IgD-negative memory B cell (primary cell): Measurements from ENCODE around the gene AP1B1. TPM values are rescaled to one million over a fixed set of nuclear protein-coding genes. Genes with fewer than 3 reads are reported as not detected.

Experiments
- H3K27ac Mint-ChIP-seq, 3 donors: one replicate each; pipeline ENCODE4 v1.8.0; 2020 to 2022; ENCODE audit warnings: mild to moderate bottlenecking in 3 of 3, mixed read lengths in 3 of 3, moderate library complexity in 1 of 3
- H3K27me3 Mint-ChIP-seq: one replicate; pipeline ENCODE4 v1.8.0; 2021; ENCODE audit warnings: mixed read lengths
- H3K36me3 Mint-ChIP-seq: one replicate; pipeline ENCODE4 v1.8.0; 2020; ENCODE audit warnings: mild to moderate bottlenecking, mixed read lengths
- H3K4me1 Mint-ChIP-seq, 3 donors: one replicate each; pipeline ENCODE4 v1.8.0; 2020 to 2022; ENCODE audit warnings: mixed read lengths in 3 of 3, mild to moderate bottlenecking in 1 of 3
- H3K4me3 Mint-ChIP-seq, 4 donors: one replicate each; pipeline ENCODE4 v1.8.0; 2020 to 2022; ENCODE audit warnings: mild to moderate bottlenecking in 4 of 4, mixed read lengths in 4 of 4, moderate library complexity in 3 of 4
- H3K9me3 Mint-ChIP-seq, 3 donors: one replicate each; pipeline ENCODE4 v1.8.0; 2020 to 2021; ENCODE audit warnings: mixed read lengths in 3 of 3, mild to moderate bottlenecking in 1 of 3
- polyA plus RNA-seq: library from polyadenylated mRNA; unstranded; fragments of 300-500 nt; fragmentation: Illumina TruSeq; gene quantifications from one replicate; pipeline ENCODE4 v1.2.3, GENCODE V29; 2021

AP1B1 gene
- polyA plus RNA-seq, 1 donor from 2014 or later = 45.9 TPM

GRCh38 chr22:29301716-29302401 is 86.5 kb downstream of the AP1B1 start:
- Mint-ChIP-seq H3K27me3 (peaks cover 12% of the 10 kb centered on the region), H3K9me3 (no peaks in the 10 kb centered on the region), H3K36me3 (peaks cover 5% of the 10 kb centered on the region), H3K4me3 (no peak overlapping the region), H3K4me1 (peaks cover 2 to 7% (median 4%) of the 10 kb centered on the region in 3 donors), H3K27ac (no peak overlapping the region)

GRCh38 chr22:29300807-29301601 is 87.4 kb downstream of the AP1B1 start:
- Mint-ChIP-seq H3K4me1 (peaks cover 0 to 7% (median 4%) of the 10 kb centered on the region in 3 donors), H3K36me3 (peaks cover 5% of the 10 kb centered on the region), H3K4me3 (no peak overlapping the region), H3K27ac (peak overlapping the region in 1 of 3 donors; percentile 14), H3K27me3 (peaks cover 11% of the 10 kb centered on the region), H3K9me3 (no peaks in the 10 kb centered on the region)

GRCh38 chr22:29300467-29300806 is 87.9 kb downstream of the AP1B1 start:
- peaks cover 5% of the 10 kb centered on the region for H3K36me3 Mint-ChIP-seq
- H3K27ac Mint-ChIP-seq = no peak overlapping the region
- no peak overlapping the region for H3K4me3 Mint-ChIP-seq
- peaks cover 0 to 6% (median 4%) of the 10 kb centered on the region in 3 donors for H3K4me1 Mint-ChIP-seq
- H3K27me3 Mint-ChIP-seq = peaks cover 9% of the 10 kb centered on the region
- no peaks in the 10 kb centered on the region for H3K9me3 Mint-ChIP-seq

GRCh38 chr22:29299136-29299900 is 89.1 kb downstream of the AP1B1 start:
- Mint-ChIP-seq H3K27ac (peak overlapping the region in 1 of 3 donors; percentile 90), H3K36me3 (peaks cover 5% of the 10 kb centered on the region), H3K4me1 (peaks cover 0 to 6% (median 4%) of the 10 kb centered on the region in 3 donors), H3K27me3 (peaks cover 3% of the 10 kb centered on the region), H3K4me3 (no peak overlapping the region), H3K9me3 (no peaks in the 10 kb centered on the region)

GRCh38 chr22:29298641-29299040 is 89.7 kb downstream of the AP1B1 start:
- Mint-ChIP-seq H3K36me3 (peaks cover 5% of the 10 kb centered on the region), H3K27me3 (no peaks in the 10 kb centered on the region), H3K27ac (peak overlapping the region in 1 of 3 donors; percentile 90), H3K9me3 (no peaks in the 10 kb centered on the region), H3K4me1 (peaks cover 0 to 6% (median 0%) of the 10 kb centered on the region in 3 donors), H3K4me3 (no peak overlapping the region)

- H3K4me3 Mint-ChIP-seq = no peak overlapping the region
- H3K27me3 Mint-ChIP-seq = no peaks in the 10 kb centered on the region
- peaks cover 8% of the 10 kb centered on the region for H3K36me3 Mint-ChIP-seq
- peak overlapping the region in 1 of 3 donors; percentile 4 for H3K27ac Mint-ChIP-seq
- peaks cover 0 to 4% (median 2%) of the 10 kb centered on the region in 3 donors for H3K4me1 Mint-ChIP-seq
- H3K9me3 Mint-ChIP-seq = no peaks in the 10 kb centered on the region
Measured at GRCh38 chr22:29292379-29292778, 96.0 kb downstream of the AP1B1 start.

GRCh38 chr22:29291215-29291614 is 97.2 kb downstream of the AP1B1 start:
- Mint-ChIP-seq H3K9me3 (no peaks in the 10 kb centered on the region), H3K36me3 (peaks cover 9% of the 10 kb centered on the region), H3K27ac (peak overlapping the region in 1 of 3 donors; percentile 82), H3K4me1 (peaks cover 0 to 5% (median 4%) of the 10 kb centered on the region in 3 donors), H3K27me3 (no peaks in the 10 kb centered on the region), H3K4me3 (no peak overlapping the region)

GRCh38 chr22:29290061-29290460 is 98.3 kb downstream of the AP1B1 start:
- peaks cover 0 to 7% (median 7%) of the 10 kb centered on the region in 3 donors for H3K4me1 Mint-ChIP-seq
- H3K36me3 Mint-ChIP-seq = peaks cover 11% of the 10 kb centered on the region
- H3K27ac Mint-ChIP-seq = no peak overlapping the region

GRCh38 chr22:29288837-29289236 is 99.5 kb downstream of the AP1B1 start:
- H3K9me3 Mint-ChIP-seq = no peaks in the 10 kb centered on the region
- peaks cover 0 to 11% (median 7%) of the 10 kb centered on the region in 3 donors for H3K4me1 Mint-ChIP-seq
- H3K36me3 Mint-ChIP-seq = peaks cover 11% of the 10 kb centered on the region
- H3K4me3 Mint-ChIP-seq = no peak overlapping the region
- no peaks in the 10 kb centered on the region for H3K27me3 Mint-ChIP-seq
- peak overlapping the region in 1 of 3 donors; percentile 72 for H3K27ac Mint-ChIP-seq

More at GRCh38 chr22:29290061-29290460, 98.3 kb downstream of the AP1B1 start:
- no peaks in the 10 kb centered on the region for H3K9me3 Mint-ChIP-seq
- no peaks in the 10 kb centered on the region for H3K27me3 Mint-ChIP-seq
- no peak overlapping the region for H3K4me3 Mint-ChIP-seq

- Mint-ChIP-seq H3K36me3 (peaks cover 6% of the 10 kb centered on the region), H3K9me3 (no peaks in the 10 kb centered on the region), H3K4me3 (no peak overlapping the region), H3K27ac (peak overlapping the region in 2 of 3 donors; percentile 10 to 67), H3K27me3 (no peaks in the 10 kb centered on the region), H3K4me1 (peaks cover 0 to 9% (median 8%) of the 10 kb centered on the region in 3 donors)
Measured at GRCh38 chr22:29284196-29284595, 104.2 kb downstream of the AP1B1 start.

GRCh38 chr22:29277927-29278326 is 110.4 kb downstream of the AP1B1 start:
- no peaks in the 10 kb centered on the region for H3K9me3 Mint-ChIP-seq
- H3K27ac Mint-ChIP-seq = peak overlapping the region in 2 of 3 donors; percentile 59 to 67
- no peak overlapping the region for H3K4me3 Mint-ChIP-seq
- H3K27me3 Mint-ChIP-seq = no peaks in the 10 kb centered on the region
- H3K36me3 Mint-ChIP-seq = peaks cover 1% of the 10 kb centered on the region
- peaks cover 6 to 36% (median 26%) of the 10 kb centered on the region in 3 donors for H3K4me1 Mint-ChIP-seq

Other genes starting within 250 kb of the AP1B1 start
- gene EMID1, start 182.7 kb downstream of the AP1B1 start, polyA plus RNA-seq = not detected
- gene RHBDD3, start 120.6 kb downstream of the AP1B1 start, polyA plus RNA-seq = 9.7 TPM
- 211 TPM for gene EWSR1, start 120.3 kb downstream of the AP1B1 start, polyA plus RNA-seq
- 0.46 TPM for gene GAS2L1, start 81.9 kb downstream of the AP1B1 start, polyA plus RNA-seq
- not detected for gene RASL10A, start 72.9 kb downstream of the AP1B1 start, polyA plus RNA-seq
- not detected for gene RFPL1, start 50.0 kb upstream of the AP1B1 start, polyA plus RNA-seq
- 0.98 TPM for gene NEFH, start 91.6 kb upstream of the AP1B1 start, polyA plus RNA-seq
- 30.1 TPM for gene THOC5, start 165.2 kb upstream of the AP1B1 start, polyA plus RNA-seq
- 41.6 TPM for gene NIPSNAP1, start 192.5 kb upstream of the AP1B1 start, polyA plus RNA-seq
- gene NF2, start 215.1 kb upstream of the AP1B1 start, polyA plus RNA-seq = 17.7 TPM